Common myeloid progenitor, CD34-positive (primary cell): Measurements from ENCODE around the gene CCDC124.

Experiments used
- CTCF ChIA-PET: fragments of 350-600 bp; sonication (Branson Sonifier 250); formaldehyde crosslinking; loops from one replicate; lab custom pipeline; 2021; ENCODE audit warnings: antibody characterized with exemption; lab: Charles Lee
- POLR2A ChIA-PET: fragments of 350-600 bp; sonication (Branson Sonifier 250); formaldehyde crosslinking; loops from one replicate; lab custom pipeline; 2021; ENCODE audit warnings: antibody characterized with exemption; lab: Charles Lee
- DNase-seq, 3 donors: peaks; one replicate each; pipeline versions ENCODE4 v3.0.0 to v3.0.0-alpha.2; 2013
- H3K27ac ChIP-seq, 2 experiments: 1 replicate in 1 of 2; 2 replicates in 1 of 2; pipeline ENCODE4 v1.7.0; 2013; ENCODE audit warnings: inconsistent platforms in 2 of 2, low read length in 2 of 2, mild to moderate bottlenecking in 2 of 2, low read depth in 1 of 2, moderate library complexity in 1 of 2; ENCODE audit not compliant: severe bottlenecking in 2 of 2, insufficient read depth in 1 of 2, poor library complexity in 1 of 2
- H3K27me3 ChIP-seq, 5 experiments: replicated peaks in 2 of 5; 1 replicate in 3 of 5; 2 replicates in 2 of 5; pipeline versions ENCODE4 v1.6.1 to v1.7.0; 2013; ENCODE audit warnings: low read length in 4 of 5, mild to moderate bottlenecking in 2 of 5, moderate library complexity in 2 of 5, inconsistent platforms in 1 of 5; ENCODE audit not compliant: insufficient read depth in 5 of 5, control insufficient read depth in 4 of 5
- H3K36me3 ChIP-seq, 4 experiments: 1 replicate in 2 of 4; 2 replicates in 2 of 4; pipeline versions ENCODE4 v1.6.1 to v1.7.0; 2013; ENCODE audit warnings: low read length in 3 of 4, control low read depth in 1 of 4, mild to moderate bottlenecking in 1 of 4; ENCODE audit not compliant: control insufficient read depth in 4 of 4, insufficient read depth in 4 of 4
- H3K4me1 ChIP-seq, 4 experiments: 1 replicate in 3 of 4; 2 replicates in 1 of 4; pipeline versions ENCODE4 v1.6.1 to v1.7.1; 2013; ENCODE audit warnings: low read length in 3 of 4, mild to moderate bottlenecking in 3 of 4, control low read depth in 1 of 4, inconsistent platforms in 1 of 4, moderate library complexity in 1 of 4; ENCODE audit not compliant: control insufficient read depth in 4 of 4, insufficient read depth in 4 of 4; ENCODE audit errors: control extremely low read depth in 1 of 4
- H3K4me3 ChIP-seq, 7 experiments: 1 replicate in 4 of 7; 2 replicates in 3 of 7; pipeline versions ENCODE4 v1.5.1 to v1.7.0; 2013; ENCODE audit warnings: mild to moderate bottlenecking in 7 of 7, low read length in 6 of 7, moderate library complexity in 6 of 7, inconsistent platforms in 2 of 7, low read depth in 2 of 7, control low read depth in 1 of 7; ENCODE audit not compliant: insufficient read depth in 4 of 7, control insufficient read depth in 1 of 7; ENCODE audit errors: extremely low read depth in 1 of 7
- H3K9me3 ChIP-seq, 5 experiments: 1 replicate in 4 of 5; 2 replicates in 1 of 5; pipeline versions ENCODE4 v1.6.1 to v1.7.1; 2013; ENCODE audit warnings: low read length in 4 of 5, mild to moderate bottlenecking in 2 of 5, inconsistent platforms in 1 of 5, low read depth in 1 of 5, moderate library complexity in 1 of 5; ENCODE audit not compliant: control insufficient read depth in 4 of 5, insufficient read depth in 2 of 5; ENCODE audit errors: control extremely low read depth in 1 of 5
- WGBS: methylation state at CpG from one replicate; pipeline ENCODE4 v1.1.5; 2013; ENCODE audit not compliant: insufficient coverage; 5-methylcytosine and 5-hydroxymethylcytosine counted together

CCDC124 gene

GRCh38 chr19:17953316-17953801 lies 20.5 kb downstream of the CCDC124 start:
- no peaks in the 10 kb centered on the region for H3K36me3 ChIP-seq
- ChIA-PET POLR2A (no interaction called here), CTCF (interaction anchor here (1.3 to 1.9 kb wide), 5 partner anchors 9 to 94 kb away, joined by 3 to 6 read pairs (median 5); partner anchors contain the start of gene RPL18A)
- WGBS = 61% methylated on average over 7 of the region's 7 CpGs
- DNase-seq = no peak
- H3K9me3 ChIP-seq = no peaks in the 10 kb centered on the region
- H3K27me3 ChIP-seq = peaks cover 0 to 82% (median 40%) of the 10 kb centered on the region in 5 experiments
- no peak overlapping the region for H3K4me3 ChIP-seq
- H3K27ac ChIP-seq = no peak overlapping the region
- peaks cover 3 to 56% (median 55%) of the 10 kb centered on the region in 4 experiments for H3K4me1 ChIP-seq

- DNase-seq = no peak
- Histone ChIP-seq H3K36me3 (no peaks in the 10 kb centered on the region), H3K27ac (no peak overlapping the region), H3K9me3 (no peaks in the 10 kb centered on the region), H3K4me3 (no peak overlapping the region), H3K4me1 (peaks cover 3 to 51% (median 50%) of the 10 kb centered on the region in 4 experiments), H3K27me3 (peaks cover 0 to 79% (median 40%) of the 10 kb centered on the region in 5 experiments)
- WGBS = 93% methylated on average over 3 of the region's 4 CpGs
- CTCF ChIA-PET = interaction anchor here (1.1 to 1.9 kb wide), 5 partner anchors 10 to 94 kb away, joined by 3 to 6 read pairs (median 5); partner anchors contain the start of gene RPL18A
- POLR2A ChIA-PET = no interaction called here
Observed at GRCh38 chr19:17953869-17954268, 21.1 kb downstream of the CCDC124 start.

- H3K27me3 ChIP-seq = peaks cover 0 to 73% (median 36%) of the 10 kb centered on the region in 5 experiments
- ChIA-PET POLR2A (no interaction called here), CTCF (interaction anchor here (0.8 to 1.9 kb wide), 4 partner anchors 8 to 40 kb away, joined by 3 to 6 read pairs (median 4); no protein-coding TSS in a partner anchor)
Observed at GRCh38 chr19:17954401-17954800, 21.6 kb downstream of the CCDC124 start.

GRCh38 chr19:17957149-17957849 lies 24.5 kb downstream of the CCDC124 start:
- Histone ChIP-seq H3K36me3 (no peaks in the 10 kb centered on the region), H3K4me3 (no peak overlapping the region), H3K9me3 (no peaks in the 10 kb centered on the region), H3K4me1 (peaks cover 0 to 17% (median 16%) of the 10 kb centered on the region in 4 experiments), H3K27me3 (peaks cover 0 to 44% (median 23%) of the 10 kb centered on the region in 5 experiments), H3K27ac (no peak overlapping the region)
- ChIA-PET POLR2A (interaction anchor here (1.1 kb wide), 1 partner anchor 7 kb away, joined by 3 read pairs; no protein-coding TSS in a partner anchor), CTCF (interaction anchor here (0.9 to 1.8 kb wide), 4 partner anchors 11 to 38 kb away, joined by 3 to 6 read pairs (median 4); no protein-coding TSS in a partner anchor)
- DNase-seq = no peak
- WGBS = 79% methylated on average over 3 of the region's 3 CpGs

More at GRCh38 chr19:17954401-17954800, 21.6 kb downstream of the CCDC124 start:
- Histone ChIP-seq H3K4me1 (peaks cover 3 to 46% (median 45%) of the 10 kb centered on the region in 4 experiments), H3K4me3 (no peak overlapping the region), H3K9me3 (no peaks in the 10 kb centered on the region), H3K27ac (no peak overlapping the region), H3K36me3 (no peaks in the 10 kb centered on the region)
- DNase-seq = no peak
- WGBS = 92% methylated on average over 7 of the region's 7 CpGs

- Histone ChIP-seq H3K9me3 (no peaks in the 10 kb centered on the region), H3K4me3 (no peak overlapping the region), H3K27me3 (peaks cover 0 to 39% (median 17%) of the 10 kb centered on the region in 5 experiments), H3K36me3 (no peaks in the 10 kb centered on the region), H3K4me1 (peaks cover 0 to 11% (median 10%) of the 10 kb centered on the region in 4 experiments), H3K27ac (no peak overlapping the region)
- POLR2A ChIA-PET = interaction anchor here (1.1 kb wide), 1 partner anchor 8 kb away, joined by 3 read pairs; no protein-coding TSS in a partner anchor
- no peak for DNase-seq
- CTCF ChIA-PET = interaction anchor here (0.9 to 1.6 kb wide), 4 partner anchors 11 to 17 kb away, joined by 3 to 5 read pairs (median 4); no protein-coding TSS in a partner anchor
Observed at GRCh38 chr19:17957885-17958284, 25.1 kb downstream of the CCDC124 start.

GRCh38 chr19:17963936-17964691 lies 31.3 kb downstream of the CCDC124 start:
- no peak for DNase-seq
- ChIA-PET POLR2A (no interaction called here), CTCF (interaction anchor here (1.1 to 1.5 kb wide), 2 partner anchors 12 to 25 kb away, joined by 3 to 4 read pairs; no protein-coding TSS in a partner anchor)
- no peaks in the 10 kb centered on the region for H3K36me3 ChIP-seq
- WGBS = 91% methylated on average over 9 of the region's 13 CpGs
- H3K4me1 ChIP-seq = peaks cover 0 to 5% (median 4%) of the 10 kb centered on the region in 4 experiments
- no peak overlapping the region for H3K27ac ChIP-seq
- no peak overlapping the region for H3K4me3 ChIP-seq
- no peaks in the 10 kb centered on the region for H3K9me3 ChIP-seq
- H3K27me3 ChIP-seq = peaks cover 0 to 50% (median 7%) of the 10 kb centered on the region in 5 experiments
